Osteoblast (primary cell): ENCODE data around the gene SRPRB. TPM values are rescaled to one million over a fixed set of nuclear protein-coding genes. Genes with fewer than 3 reads are reported as not detected.

Source experiments
- DNase-seq: peaks from one replicate; pipeline ENCODE4 v3.0.0; 2011; ENCODE audit warnings: low spot score, mixed read lengths; ENCODE audit not compliant: insufficient read length; ENCODE audit errors: missing footprints
- H2AFZ ChIP-seq: 2 replicates; pipeline ENCODE4 v1.6.0; 2011; ENCODE audit warnings: mild to moderate bottlenecking, low read length
- H3K27ac ChIP-seq: 2 replicates; pipeline ENCODE4 v1.5.1; 2011; ENCODE audit warnings: mild to moderate bottlenecking, low read depth, low read length, moderate library complexity
- H3K27me3 ChIP-seq: 2 replicates; pipeline ENCODE4 v1.6.0; 2012; ENCODE audit warnings: mild to moderate bottlenecking, control low read depth, inconsistent platforms, low read length, moderate library complexity; ENCODE audit not compliant: insufficient read depth
- H3K36me3 ChIP-seq: 2 replicates; pipeline ENCODE4 v1.5.1; 2011; ENCODE audit warnings: mild to moderate bottlenecking, low read length, control low read depth, moderate library complexity; ENCODE audit not compliant: insufficient read depth
- H3K4me1 ChIP-seq: 2 replicates; pipeline ENCODE4 v1.5.1; 2011; ENCODE audit warnings: mild to moderate bottlenecking, low read length, control low read depth, moderate library complexity; ENCODE audit not compliant: insufficient read depth
- H3K4me2 ChIP-seq: 2 replicates; pipeline ENCODE4 v1.6.0; 2011; ENCODE audit warnings: mild to moderate bottlenecking, low read length; ENCODE audit not compliant: insufficient read depth
- H3K4me3 ChIP-seq: fragments of 200-600 bp; sonication (generic); 3 replicates; pipeline ENCODE4 v1.5.1; 2012; ENCODE audit warnings: mild to moderate bottlenecking, low read length, inconsistent platforms; ENCODE audit not compliant: insufficient read depth
- H3K79me2 ChIP-seq: 2 replicates; pipeline ENCODE4 v1.6.0; 2012; ENCODE audit warnings: mild to moderate bottlenecking, low read length, control low read depth, inconsistent platforms; ENCODE audit not compliant: insufficient read depth
- H3K9me3 ChIP-seq: 2 replicates; pipeline ENCODE4 v1.5.1; 2011; ENCODE audit warnings: low read depth, low read length, control low read depth
- H4K20me1 ChIP-seq: 2 replicates; pipeline ENCODE4 v1.6.0; 2012; ENCODE audit warnings: mild to moderate bottlenecking, low read length, control low read depth; ENCODE audit not compliant: insufficient read depth
- total RNA-seq: library from RNA; depleted of rRNA; stranded (reverse); fragments of >200 nt; gene quantifications from 2 replicates; pipeline ENCODE4 v1.2.3, GENCODE V29; 2012
- TF ChIP-seq, protein P1 (sequence below): IDR thresholded peaks from 2 replicates; pipeline ENCODE4 v1.5.1; 2011; ENCODE audit warnings: mild to moderate bottlenecking, low read depth, low read length, moderate library complexity; ENCODE audit errors: extremely low read depth

SRPRB gene
- total RNA-seq, 1 donor, result 80.3 TPM

DNA sequence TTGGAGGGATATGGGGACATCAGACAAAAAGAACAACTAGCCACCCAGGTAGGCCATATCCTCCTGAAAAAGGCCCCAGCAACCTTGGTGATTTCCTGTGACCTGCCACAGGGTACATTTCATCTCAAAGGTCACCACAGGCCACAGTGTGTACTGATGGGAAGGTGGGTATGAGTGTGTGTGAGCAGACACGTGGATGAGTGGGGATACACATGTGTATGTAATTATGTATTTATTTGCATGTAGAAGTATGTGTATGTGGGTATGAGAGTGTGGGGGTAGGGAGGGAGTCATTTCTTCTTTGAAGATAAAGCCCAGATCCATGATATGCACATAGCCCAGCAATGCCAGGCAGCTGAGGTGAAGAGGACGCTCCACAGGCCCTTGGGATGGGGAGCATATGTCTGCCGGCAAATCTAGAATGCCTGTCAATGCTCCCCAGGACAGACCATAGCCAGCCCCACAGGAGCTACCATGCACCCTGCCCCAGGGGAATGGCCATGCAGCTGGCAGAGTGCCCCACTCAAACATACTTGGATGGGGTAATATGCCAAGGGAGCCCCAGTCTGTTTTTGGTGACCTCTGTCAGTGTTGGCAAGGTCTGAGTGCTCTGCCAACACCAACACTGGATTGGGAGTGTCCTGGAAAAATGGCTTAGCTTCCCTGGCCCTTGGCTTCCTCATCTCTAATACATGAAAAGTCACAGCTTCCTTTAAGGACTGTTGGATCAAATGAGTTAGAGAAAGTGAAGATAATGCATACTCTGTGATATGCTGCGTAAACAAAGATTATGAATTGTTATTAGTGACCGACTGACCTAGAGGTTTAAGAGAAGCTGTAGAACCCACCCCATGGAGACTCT, 47.7 kb downstream of the SRPRB start:
- peak; percentile 36 for DNase-seq
- H3K27ac ChIP-seq, result no peak overlapping the region

DNA sequence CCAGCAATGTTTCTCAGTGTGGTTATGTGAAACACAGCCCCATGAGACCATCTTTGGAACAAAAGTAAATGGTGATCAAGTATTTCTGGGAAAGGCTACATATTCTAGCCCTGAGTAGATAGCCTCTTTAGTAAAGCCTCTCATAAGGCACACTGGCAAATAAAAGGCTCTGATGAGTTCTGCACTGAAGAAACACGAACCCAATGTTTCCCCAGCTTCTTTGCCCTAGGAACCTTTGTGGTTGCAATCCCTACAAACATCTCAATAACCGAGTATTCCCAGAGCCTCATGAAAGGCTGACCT, 48.3 kb downstream of the SRPRB start:
- Histone ChIP-seq H3K4me3 (no peak overlapping the region), H3K4me2 (no peak overlapping the region), H3K4me1 (peaks cover 11% of the 10 kb centered on the region), H3K36me3 (no peaks in the 10 kb centered on the region), H2AFZ (no peak overlapping the region), H3K79me2 (no peaks in the 10 kb centered on the region), H3K27ac (no peak overlapping the region), H4K20me1 (no peaks in the 10 kb centered on the region), H3K9me3 (no peaks in the 10 kb centered on the region), H3K27me3 (no peaks in the 10 kb centered on the region)
- TF ChIP-seq, protein P1, sequence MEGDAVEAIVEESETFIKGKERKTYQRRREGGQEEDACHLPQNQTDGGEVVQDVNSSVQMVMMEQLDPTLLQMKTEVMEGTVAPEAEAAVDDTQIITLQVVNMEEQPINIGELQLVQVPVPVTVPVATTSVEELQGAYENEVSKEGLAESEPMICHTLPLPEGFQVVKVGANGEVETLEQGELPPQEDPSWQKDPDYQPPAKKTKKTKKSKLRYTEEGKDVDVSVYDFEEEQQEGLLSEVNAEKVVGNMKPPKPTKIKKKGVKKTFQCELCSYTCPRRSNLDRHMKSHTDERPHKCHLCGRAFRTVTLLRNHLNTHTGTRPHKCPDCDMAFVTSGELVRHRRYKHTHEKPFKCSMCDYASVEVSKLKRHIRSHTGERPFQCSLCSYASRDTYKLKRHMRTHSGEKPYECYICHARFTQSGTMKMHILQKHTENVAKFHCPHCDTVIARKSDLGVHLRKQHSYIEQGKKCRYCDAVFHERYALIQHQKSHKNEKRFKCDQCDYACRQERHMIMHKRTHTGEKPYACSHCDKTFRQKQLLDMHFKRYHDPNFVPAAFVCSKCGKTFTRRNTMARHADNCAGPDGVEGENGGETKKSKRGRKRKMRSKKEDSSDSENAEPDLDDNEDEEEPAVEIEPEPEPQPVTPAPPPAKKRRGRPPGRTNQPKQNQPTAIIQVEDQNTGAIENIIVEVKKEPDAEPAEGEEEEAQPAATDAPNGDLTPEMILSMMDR, result no peak
- DNase-seq, result peak; percentile 42

More for the DNA sequence above, 47.7 kb downstream of the SRPRB start:
- TF ChIP-seq, protein P1, result no peak
- peaks cover 11% of the 10 kb centered on the region for H3K4me1 ChIP-seq
- no peaks in the 10 kb centered on the region for H3K36me3 ChIP-seq
- H3K27me3 ChIP-seq, result no peaks in the 10 kb centered on the region
- no peak overlapping the region for H3K4me3 ChIP-seq
- H3K9me3 ChIP-seq, result no peaks in the 10 kb centered on the region
- no peaks in the 10 kb centered on the region for H3K79me2 ChIP-seq
- no peak overlapping the region for H3K4me2 ChIP-seq
- H4K20me1 ChIP-seq, result no peaks in the 10 kb centered on the region
- no peak overlapping the region for H2AFZ ChIP-seq

DNA sequence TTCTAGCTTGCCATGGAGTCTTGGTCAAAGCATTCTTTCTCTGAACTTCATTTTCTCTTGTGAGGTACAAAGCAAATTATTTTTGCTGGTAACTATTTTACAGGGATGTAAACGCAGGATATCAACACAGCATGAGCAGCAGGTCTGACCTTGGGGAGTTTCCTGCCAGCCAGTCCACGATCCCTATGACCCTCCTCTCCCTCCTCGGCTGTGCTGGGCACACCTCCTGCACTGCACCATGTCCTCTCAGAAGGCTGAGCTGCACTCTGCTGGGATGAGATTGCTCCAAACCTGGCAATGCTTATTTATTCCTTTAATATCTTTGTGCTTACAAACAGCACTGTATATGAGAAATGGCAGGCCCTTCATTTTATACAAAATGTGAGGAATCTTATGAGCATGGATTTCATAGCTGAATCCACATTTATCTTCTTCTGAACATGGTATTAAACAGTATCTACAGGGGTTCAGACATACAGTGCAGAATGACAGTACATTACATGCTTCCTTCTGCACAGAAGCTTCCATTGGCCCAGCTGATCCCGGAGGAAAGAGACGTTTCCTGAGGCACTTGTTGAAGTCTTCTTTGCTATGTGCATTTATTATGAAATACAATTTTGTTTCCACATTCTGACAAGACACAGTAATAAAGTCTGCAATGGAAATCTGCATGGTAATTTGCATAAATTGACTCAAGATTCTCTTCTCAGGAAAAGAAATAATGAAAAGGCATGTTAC, 48.8 kb downstream of the SRPRB start:
- TF ChIP-seq, protein P1, result no peak
- Histone ChIP-seq H4K20me1 (no peaks in the 10 kb centered on the region), H3K9me3 (no peaks in the 10 kb centered on the region), H3K4me1 (peaks cover 11% of the 10 kb centered on the region), H3K36me3 (no peaks in the 10 kb centered on the region), H3K27ac (no peak overlapping the region), H3K27me3 (no peaks in the 10 kb centered on the region), H3K4me2 (no peak overlapping the region), H3K4me3 (no peak overlapping the region), H3K79me2 (no peaks in the 10 kb centered on the region), H2AFZ (no peak overlapping the region)
- DNase-seq, result no peak

DNA sequence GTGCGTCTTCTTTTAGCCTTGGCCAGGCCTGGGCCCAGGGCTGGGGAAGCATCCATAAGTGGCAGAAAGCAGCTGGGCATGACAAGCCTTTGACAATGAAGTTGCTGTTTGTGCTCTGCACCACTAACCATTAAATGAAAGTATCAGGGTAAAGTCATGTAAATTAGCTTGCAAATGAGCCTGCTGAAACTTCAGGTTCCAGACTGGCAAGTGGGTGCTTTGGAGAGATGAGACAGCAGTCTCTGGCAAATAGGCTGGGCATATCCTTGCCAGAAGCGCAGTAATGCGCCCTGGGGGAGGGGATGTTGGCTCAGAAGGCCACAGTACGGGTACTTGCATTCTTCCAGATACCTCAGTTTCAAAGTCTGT, 49.4 kb downstream of the SRPRB start:
- no peak for DNase-seq
- TF ChIP-seq, protein P1, result no peak
- H3K4me3 ChIP-seq, result no peak overlapping the region

More for the DNA sequence above, 49.4 kb downstream of the SRPRB start:
- Histone ChIP-seq H3K36me3 (no peaks in the 10 kb centered on the region), H4K20me1 (no peaks in the 10 kb centered on the region), H3K4me2 (no peak overlapping the region), H3K79me2 (no peaks in the 10 kb centered on the region), H3K27me3 (no peaks in the 10 kb centered on the region), H3K27ac (no peak overlapping the region), H2AFZ (no peak overlapping the region), H3K4me1 (peaks cover 11% of the 10 kb centered on the region), H3K9me3 (no peaks in the 10 kb centered on the region)
